ENCODE data around the gene COL28A1.
"Not testable (repeated sequence)": the region's sequence is repeated elsewhere in the genome, so short reads cannot be mapped to it uniquely, and the experiment has no call there.

COL28A1 gene

GRCh38 chr7:7476381-7476780 lies 59.3 kb downstream of the COL28A1 start:
- H3K9ac ChIP-seq = no peak overlapping the region
- H3K27me3 ChIP-seq (ENCODE audit: insufficient read depth, low read depth) = no peaks in the 10 kb centered on the region
- H3K4me2 ChIP-seq = no peak overlapping the region
- H2AFZ ChIP-seq (ENCODE audit: low read depth) = no peak overlapping the region
- H3K36me3 ChIP-seq (ENCODE audit: insufficient read depth) = no peaks in the 10 kb centered on the region
- TF ChIP-seq CTCF (conservative IDR thresholded peaks at IDR 0.05; ENCODE audit: low read depth, low read length) = no peak
- H3K4me1 ChIP-seq (ENCODE audit: low read depth, poor library complexity, severe bottlenecking) = no peaks in the 10 kb centered on the region
- no peak overlapping the region for H3K4me3 ChIP-seq (IDR thresholded peaks at IDR 0.05; ENCODE audit: insufficient read depth, low read depth, low read length)
- H4K20me1 ChIP-seq (ENCODE audit: insufficient read depth) = no peaks in the 10 kb centered on the region
- no peaks in the 10 kb centered on the region for H3K79me2 ChIP-seq (ENCODE audit: insufficient read depth, low read depth)
- no peak overlapping the region for H3K27ac ChIP-seq

- H3K4me2 ChIP-seq = no peak overlapping the region
- no peaks in the 10 kb centered on the region for H3K36me3 ChIP-seq (ENCODE audit: insufficient read depth)
- no peaks in the 10 kb centered on the region for H3K79me2 ChIP-seq (ENCODE audit: insufficient read depth, low read depth)
- H3K27me3 ChIP-seq (ENCODE audit: insufficient read depth, low read depth) = no peaks in the 10 kb centered on the region
- H3K4me1 ChIP-seq (ENCODE audit: low read depth, poor library complexity, severe bottlenecking) = no peaks in the 10 kb centered on the region
- H4K20me1 ChIP-seq (ENCODE audit: insufficient read depth) = no peaks in the 10 kb centered on the region
- H3K27ac ChIP-seq = no peak overlapping the region
- no peak overlapping the region for H3K4me3 ChIP-seq (IDR thresholded peaks at IDR 0.05; ENCODE audit: insufficient read depth, low read depth, low read length)
- H3K9ac ChIP-seq = no peak overlapping the region
- TF ChIP-seq CTCF (conservative IDR thresholded peaks at IDR 0.05; ENCODE audit: low read depth, low read length) = no peak
- H2AFZ ChIP-seq (ENCODE audit: low read depth) = no peak overlapping the region
These were observed 60.1 kb downstream of the COL28A1 start for GRCh38 chr7:7475601-7476000.

- Histone ChIP-seq H2AFZ (ENCODE audit: low read depth) (no peak overlapping the region), H3K27ac (no peak overlapping the region), H3K27me3 (ENCODE audit: insufficient read depth, low read depth) (no peaks in the 10 kb centered on the region), H3K4me2 (no peak overlapping the region), H3K36me3 (ENCODE audit: insufficient read depth) (no peaks in the 10 kb centered on the region), H4K20me1 (ENCODE audit: insufficient read depth) (no peaks in the 10 kb centered on the region), H3K4me1 (ENCODE audit: low read depth, poor library complexity, severe bottlenecking) (no peaks in the 10 kb centered on the region), H3K9ac (no peak overlapping the region), H3K4me3 (IDR thresholded peaks at IDR 0.05; ENCODE audit: insufficient read depth, low read depth, low read length) (no peak overlapping the region), H3K79me2 (ENCODE audit: insufficient read depth, low read depth) (no peaks in the 10 kb centered on the region)
- no peak for TF ChIP-seq CTCF (conservative IDR thresholded peaks at IDR 0.05; ENCODE audit: low read depth, low read length)
These were observed 61.2 kb downstream of the COL28A1 start for GRCh38 chr7:7474436-7474835.

GRCh38 chr7:7464991-7465765 lies 70.5 kb downstream of the COL28A1 start:
- H3K36me3 ChIP-seq (ENCODE audit: insufficient read depth); H3K4me1 ChIP-seq (ENCODE audit: low read depth, poor library complexity, severe bottlenecking); H3K27ac ChIP-seq; H3K4me2 ChIP-seq; H3K9ac ChIP-seq; H2AFZ ChIP-seq (ENCODE audit: low read depth); H3K27me3 ChIP-seq (ENCODE audit: insufficient read depth, low read depth); H4K20me1 ChIP-seq (ENCODE audit: insufficient read depth); H3K79me2 ChIP-seq (ENCODE audit: insufficient read depth, low read depth); H3K4me3 ChIP-seq (IDR thresholded peaks at IDR 0.05; ENCODE audit: insufficient read depth, low read depth, low read length): not testable (repeated sequence)

GRCh38 chr7:7454000-7454399 lies 81.7 kb downstream of the COL28A1 start:
- H3K4me1 ChIP-seq (ENCODE audit: low read depth, poor library complexity, severe bottlenecking) = no peaks in the 10 kb centered on the region
- no peak overlapping the region for H3K4me3 ChIP-seq (IDR thresholded peaks at IDR 0.05; ENCODE audit: insufficient read depth, low read depth, low read length)

More at GRCh38 chr7:7454000-7454399, 81.7 kb downstream of the COL28A1 start:
- no peak for TF ChIP-seq CTCF (conservative IDR thresholded peaks at IDR 0.05; ENCODE audit: low read depth, low read length)
- H4K20me1 ChIP-seq (ENCODE audit: insufficient read depth) = no peaks in the 10 kb centered on the region
- H2AFZ ChIP-seq (ENCODE audit: low read depth) = no peak overlapping the region
- H3K9ac ChIP-seq = no peak overlapping the region
- no peak overlapping the region for H3K4me2 ChIP-seq
- no peak overlapping the region for H3K27ac ChIP-seq
- H3K27me3 ChIP-seq (ENCODE audit: insufficient read depth, low read depth) = no peaks in the 10 kb centered on the region
- no peaks in the 10 kb centered on the region for H3K36me3 ChIP-seq (ENCODE audit: insufficient read depth)
- no peaks in the 10 kb centered on the region for H3K79me2 ChIP-seq (ENCODE audit: insufficient read depth, low read depth)
